PC-3 (cell line): Measurements from ENCODE around the gene LINGO4. TPM values are rescaled to one million over a fixed set of nuclear protein-coding genes. Genes with fewer than 3 reads are reported as not detected.

Source experiments
- ATAC-seq: fragments of 200-7000 bp; cut with Tn5 transposase; 2 replicates; pipeline ENCODE4 v1.9.1; 2020; ENCODE audit warnings: mild to moderate bottlenecking, moderate library complexity
- BruUV-seq: library from RNA; stranded (reverse); fragments of 400-500 nt; replicated peaks from 2 replicates; lab custom pipeline; 2021; lab: Mats Ljungman, UMichigan
- CTCF ChIA-PET: fragments of 300-600 bp; sonication (Branson Sonifier 250); formaldehyde crosslinking; loops from one replicate; lab custom pipeline; 2022; ENCODE audit warnings: antibody characterized with exemption; lab: Charles Lee
- POLR2A ChIA-PET: fragments of 300-600 bp; sonication (Branson Sonifier 250); formaldehyde crosslinking; loops from one replicate; lab custom pipeline; 2022; ENCODE audit warnings: antibody characterized with exemption; ENCODE audit not compliant: unreplicated experiment; lab: Charles Lee
- DNase-seq: peaks from one replicate; pipeline ENCODE4 v3.0.0-alpha.2; 2015
- H2AFZ ChIP-seq: fragments of 300-600 bp; sonication (generic); 2 replicates; pipeline ENCODE4 v1.6.0; 2016; ENCODE audit warnings: antibody characterized with exemption, low read length
- H3F3A ChIP-seq: fragments of 300-600 bp; sonication (generic); one replicate; pipeline ENCODE4 v1.6.0; 2017; ENCODE audit warnings: antibody characterized with exemption, low read length, control low read depth, mild to moderate bottlenecking; ENCODE audit not compliant: unreplicated experiment
- H3K27ac ChIP-seq: fragments of 300-600 bp; sonication (generic); 2 replicates; pipeline ENCODE4 v1.5.1; 2016; ENCODE audit warnings: mild to moderate bottlenecking, low read length
- H3K27me3 ChIP-seq: fragments of 300-600 bp; sonication (generic); 2 replicates; pipeline ENCODE4 v1.6.1; 2016; ENCODE audit warnings: low read length, mixed read lengths
- H3K36me3 ChIP-seq: fragments of 300-600 bp; sonication (generic); 2 replicates; pipeline ENCODE4 v1.6.1; 2016; ENCODE audit warnings: low read depth, mixed run types, low read length, mixed read lengths
- H3K4me1 ChIP-seq: fragments of 300-600 bp; sonication (generic); 2 replicates; pipeline ENCODE4 v1.5.1; 2016; ENCODE audit warnings: low read length; ENCODE audit not compliant: insufficient read depth
- H3K4me2 ChIP-seq: fragments of 300-600 bp; sonication (generic); 2 replicates; pipeline ENCODE4 v1.6.0; 2016; ENCODE audit warnings: low read length
- H3K4me3 ChIP-seq: fragments of 300-600 bp; sonication (generic); 2 replicates; pipeline ENCODE4 v1.5.1; 2016; ENCODE audit warnings: mild to moderate bottlenecking, low read length, mixed read lengths
- H3K79me2 ChIP-seq: fragments of 300-600 bp; sonication (generic); 2 replicates; pipeline ENCODE4 v1.6.1; 2017; ENCODE audit warnings: low read length, mixed read lengths
- H3K9ac ChIP-seq: fragments of 300-600 bp; sonication (generic); 2 replicates; pipeline ENCODE4 v1.6.0; 2016; ENCODE audit warnings: mild to moderate bottlenecking, low read length
- H3K9me2 ChIP-seq: fragments of 300-600 bp; sonication (generic); replicated peaks from 2 replicates; pipeline ENCODE4 v1.6.1; 2016; ENCODE audit warnings: mixed run types, low read length, mixed read lengths
- H3K9me3 ChIP-seq: fragments of 300-600 bp; sonication (generic); 2 replicates; pipeline ENCODE4 v1.6.1; 2016; ENCODE audit warnings: low read length, mixed read lengths
- H4K20me1 ChIP-seq: fragments of 300-600 bp; sonication (generic); 2 replicates; pipeline ENCODE4 v1.6.1; 2016; ENCODE audit warnings: low read length, mixed read lengths
- EZH2 ChIP-seq: fragments of 300-600 bp; sonication (generic); IDR thresholded peaks from one replicate; pipeline ENCODE4 v1.6.1; 2017; ENCODE audit warnings: antibody characterized with exemption, mild to moderate bottlenecking, low read length; ENCODE audit not compliant: unreplicated experiment
- EZH2phosphoT487 ChIP-seq: fragments of 300-600 bp; sonication (generic); IDR thresholded peaks from 2 replicates; pipeline ENCODE4 v1.6.1; 2018; ENCODE audit warnings: mild to moderate bottlenecking, antibody characterized with exemption, low read length, borderline replicate concordance
- intact Hi-C: fragments of 100-400 bp; cut with micrococcal nuclease; formaldehyde crosslinking; loops from 2 replicates; pipeline ENCODE4 v1.9.0; 2023
- total RNA-seq: library from RNA; depleted of rRNA; stranded (reverse); fragments of >200 nt; gene quantifications from 2 replicates; pipeline ENCODE4 v1.2.3, GENCODE V29; 2014
- TF ChIP-seq, protein P1 (sequence below): fragments of 300-600 bp; sonication (generic); conservative IDR thresholded peaks from 2 replicates; pipeline ENCODE4 v1.5.1; 2017; ENCODE audit warnings: antibody characterized with exemption, low read depth, mild to moderate bottlenecking, low read length

Gene LINGO4
- total RNA-seq, 1 experiment from 2014 or later, result not detected

DNA sequence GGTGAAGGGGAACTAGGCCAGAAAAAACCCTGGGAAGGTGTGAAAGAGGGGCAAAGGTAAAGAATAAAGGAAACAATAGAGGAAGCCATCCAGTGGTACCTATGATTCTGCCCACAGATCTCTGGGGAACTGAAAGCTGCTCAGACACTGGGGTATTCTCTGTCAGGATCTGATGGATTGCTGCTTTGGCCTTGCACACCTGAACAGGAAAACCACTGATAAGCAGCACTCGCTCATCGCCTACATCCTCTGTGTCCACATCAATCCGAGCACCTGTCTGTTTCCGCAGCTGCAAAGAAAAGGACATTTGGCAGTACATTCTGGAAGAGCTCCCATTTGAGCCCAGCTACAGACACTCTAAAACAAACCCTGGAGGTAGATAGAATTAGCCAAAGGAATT, 25.4 kb downstream of the LINGO4 start:
- Histone ChIP-seq H3K27ac (no peak overlapping the region), H3K79me2 (no peaks in the 10 kb centered on the region), H3K9me3 (no peaks in the 10 kb centered on the region), H3F3A (no peaks in the 10 kb centered on the region), H3K4me3 (no peak overlapping the region), H3K4me2 (no peak overlapping the region), H4K20me1 (no peaks in the 10 kb centered on the region), H3K36me3 (peaks cover 17% of the 10 kb centered on the region), H3K4me1 (no peaks in the 10 kb centered on the region), H2AFZ (no peak overlapping the region), H3K27me3 (no peaks in the 10 kb centered on the region), H3K9me2 (no peaks in the 10 kb centered on the region), H3K9ac (no peak overlapping the region)
- TF ChIP-seq EZH2, result no peak
- no peak for TF ChIP-seq EZH2phosphoT487
- TF ChIP-seq, protein P1, sequence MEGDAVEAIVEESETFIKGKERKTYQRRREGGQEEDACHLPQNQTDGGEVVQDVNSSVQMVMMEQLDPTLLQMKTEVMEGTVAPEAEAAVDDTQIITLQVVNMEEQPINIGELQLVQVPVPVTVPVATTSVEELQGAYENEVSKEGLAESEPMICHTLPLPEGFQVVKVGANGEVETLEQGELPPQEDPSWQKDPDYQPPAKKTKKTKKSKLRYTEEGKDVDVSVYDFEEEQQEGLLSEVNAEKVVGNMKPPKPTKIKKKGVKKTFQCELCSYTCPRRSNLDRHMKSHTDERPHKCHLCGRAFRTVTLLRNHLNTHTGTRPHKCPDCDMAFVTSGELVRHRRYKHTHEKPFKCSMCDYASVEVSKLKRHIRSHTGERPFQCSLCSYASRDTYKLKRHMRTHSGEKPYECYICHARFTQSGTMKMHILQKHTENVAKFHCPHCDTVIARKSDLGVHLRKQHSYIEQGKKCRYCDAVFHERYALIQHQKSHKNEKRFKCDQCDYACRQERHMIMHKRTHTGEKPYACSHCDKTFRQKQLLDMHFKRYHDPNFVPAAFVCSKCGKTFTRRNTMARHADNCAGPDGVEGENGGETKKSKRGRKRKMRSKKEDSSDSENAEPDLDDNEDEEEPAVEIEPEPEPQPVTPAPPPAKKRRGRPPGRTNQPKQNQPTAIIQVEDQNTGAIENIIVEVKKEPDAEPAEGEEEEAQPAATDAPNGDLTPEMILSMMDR, result no peak
- intact Hi-C loops, result no loop called here
- ChIA-PET POLR2A (no interaction called here), CTCF (interaction anchor here (0.7 kb wide), 1 partner anchor 74 kb away, joined by 3 read pairs; no protein-coding TSS in a partner anchor)
- BruUV-seq, result no TSS peak
- no peak for ATAC-seq
- DNase-seq, result no peak

GRCh38 chr1:151777317-151777716, 27.9 kb downstream of the LINGO4 start:
- Histone ChIP-seq H3K4me3 (no peak overlapping the region), H3K4me1 (peaks cover 14% of the 10 kb centered on the region), H3K4me2 (no peak overlapping the region), H4K20me1 (no peaks in the 10 kb centered on the region), H3K27ac (no peak overlapping the region), H3F3A (no peaks in the 10 kb centered on the region), H3K36me3 (peaks cover 24% of the 10 kb centered on the region), H3K27me3 (no peaks in the 10 kb centered on the region), H3K9me2 (no peaks in the 10 kb centered on the region), H3K9me3 (no peaks in the 10 kb centered on the region), H3K79me2 (no peaks in the 10 kb centered on the region), H2AFZ (no peak overlapping the region), H3K9ac (no peak overlapping the region)
- ChIA-PET POLR2A (interaction anchor here (0.6 kb wide), 1 partner anchor 63 kb away, joined by 3 read pairs; no protein-coding TSS in a partner anchor), CTCF (no interaction called here)
- no peak for ATAC-seq
- BruUV-seq, result no TSS peak
- no peak for DNase-seq
- intact Hi-C loops, result no loop called here
- TF ChIP-seq EZH2 (no peak), EZH2phosphoT487 (no peak)
- TF ChIP-seq, protein P1, result no peak

DNA sequence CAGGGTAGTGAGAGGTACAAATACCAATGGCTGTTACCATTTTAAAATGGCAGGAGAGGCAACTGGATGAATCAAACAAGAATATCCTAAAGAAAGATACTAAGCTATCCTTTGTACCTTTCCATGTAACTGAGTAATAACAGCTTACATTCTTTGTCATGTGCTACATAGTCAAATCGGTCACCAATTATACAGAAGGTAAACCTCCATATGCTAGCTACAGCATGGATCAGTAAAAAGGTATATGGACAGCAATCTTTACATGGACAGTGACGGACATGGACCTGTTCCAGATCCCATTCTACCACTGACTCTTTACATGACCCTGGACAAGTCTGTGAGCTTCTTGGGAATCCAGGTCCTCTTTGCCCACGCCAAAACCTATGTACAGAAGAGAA, 28.6 kb downstream of the LINGO4 start:
- CTCF ChIA-PET, result no interaction called here
- Histone ChIP-seq H3K79me2 (no peaks in the 10 kb centered on the region), H3K4me3 (no peak overlapping the region), H3K9ac (no peak overlapping the region), H4K20me1 (no peaks in the 10 kb centered on the region), H3K9me3 (no peaks in the 10 kb centered on the region), H3K27ac (no peak overlapping the region), H3F3A (no peaks in the 10 kb centered on the region), H3K27me3 (no peaks in the 10 kb centered on the region), H3K4me1 (peaks cover 14% of the 10 kb centered on the region), H3K36me3 (peaks cover 24% of the 10 kb centered on the region), H2AFZ (no peak overlapping the region), H3K9me2 (no peaks in the 10 kb centered on the region), H3K4me2 (no peak overlapping the region)
- intact Hi-C loops, result no loop called here
- ATAC-seq (no peak), DNase-seq (no peak)
- no TSS peak for BruUV-seq
- POLR2A ChIA-PET, result interaction anchor here (0.6 kb wide), 1 partner anchor 64 kb away, joined by 3 read pairs; no protein-coding TSS in a partner anchor
- TF ChIP-seq EZH2 (no peak), EZH2phosphoT487 (no peak)
- TF ChIP-seq, protein P1, result no peak
